Loucy (cell line): ENCODE data around the gene KRT82.

Experiments used
- CTCF ChIP-seq: fragments of 200-600 bp; sonication (generic); conservative IDR thresholded peaks from 2 replicates; pipeline ENCODE4 v1.5.1; 2014; ENCODE audit warnings: mild to moderate bottlenecking, antibody characterized with exemption, low read length
- EZH2phosphoT487 ChIP-seq: fragments of 200-600 bp; IDR thresholded peaks from 2 replicates; pipeline ENCODE4 v1.6.1; 2018; ENCODE audit warnings: antibody characterized with exemption, mild to moderate bottlenecking, moderate library complexity, borderline replicate concordance

GRCh38 chr12:52439845-52440244 lies 33.7 kb upstream of the KRT82 start:
- no peak for TF ChIP-seq CTCF
- TF ChIP-seq EZH2phosphoT487 = no peak
